ENCODE data around the gene LYPD8.
"Not testable (repeated sequence)": the region's sequence is repeated elsewhere in the genome, so short reads cannot be mapped to it uniquely, and the experiment has no call there.

LYPD8 gene

GRCh38 chr1:248789337-248789736, 33.8 kb upstream of the LYPD8 start:
- not testable (repeated sequence) for H3K27me3 ChIP-seq (ENCODE audit: control insufficient read depth, insufficient read depth, low read length); H3K4me3 ChIP-seq (ENCODE audit: low read depth, low read length)
- H3K9me3 ChIP-seq (ENCODE audit: control insufficient read depth, insufficient read depth, low read depth, low read length): peaks cover 62% of the 10 kb centered on the region; the same call in 1 of the 2 replicates

GRCh38 chr1:248788327-248788726, 32.8 kb upstream of the LYPD8 start:
- Histone ChIP-seq H3K36me3 (ENCODE audit: control insufficient read depth, insufficient read depth, low read length) (no peaks in the 10 kb centered on the region), H3K27me3 (ENCODE audit: control insufficient read depth, insufficient read depth, low read length) (no peaks in the 10 kb centered on the region; the same call in 1 of the 2 replicates), H3K4me3 (ENCODE audit: low read depth, low read length) (no peak overlapping the region), H3K27ac (ENCODE audit: low read depth, low read length) (no peak overlapping the region), H3K4me1 (ENCODE audit: control insufficient read depth, insufficient read depth, low read length) (no peaks in the 10 kb centered on the region), H3K9ac (ENCODE audit: low read length) (no peak overlapping the region), H3K9me3 (ENCODE audit: control insufficient read depth, insufficient read depth, low read depth, low read length) (peaks cover 67% of the 10 kb centered on the region; the same call in 1 of the 2 replicates)

More at GRCh38 chr1:248789337-248789736, 33.8 kb upstream of the LYPD8 start:
- H3K36me3 ChIP-seq (ENCODE audit: control insufficient read depth, insufficient read depth, low read length); H3K4me1 ChIP-seq (ENCODE audit: control insufficient read depth, insufficient read depth, low read length); H3K9ac ChIP-seq (ENCODE audit: low read length); H3K27ac ChIP-seq (ENCODE audit: low read depth, low read length): not testable (repeated sequence)

- Histone ChIP-seq H3K4me1 (ENCODE audit: control insufficient read depth, insufficient read depth, low read length) (no peaks in the 10 kb centered on the region), H3K9me3 (ENCODE audit: control insufficient read depth, insufficient read depth, low read depth, low read length) (peaks cover 70% of the 10 kb centered on the region; the same call in 1 of the 2 replicates), H3K27ac (ENCODE audit: low read depth, low read length) (no peak overlapping the region), H3K36me3 (ENCODE audit: control insufficient read depth, insufficient read depth, low read length) (no peaks in the 10 kb centered on the region), H3K4me3 (ENCODE audit: low read depth, low read length) (no peak overlapping the region), H3K27me3 (ENCODE audit: control insufficient read depth, insufficient read depth, low read length) (no peaks in the 10 kb centered on the region; the same call in 1 of the 2 replicates), H3K9ac (ENCODE audit: low read length) (no peak overlapping the region)
These were observed 31.9 kb upstream of the LYPD8 start for GRCh38 chr1:248787430-248787829.

GRCh38 chr1:248786156-248786555, 30.6 kb upstream of the LYPD8 start:
- H3K9ac ChIP-seq (ENCODE audit: low read length): no peak overlapping the region
- H3K9me3 ChIP-seq (ENCODE audit: control insufficient read depth, insufficient read depth, low read depth, low read length): peaks cover 70% of the 10 kb centered on the region; the same call in 1 of the 2 replicates
- H3K27me3 ChIP-seq (ENCODE audit: control insufficient read depth, insufficient read depth, low read length): no peaks in the 10 kb centered on the region; the same call in 1 of the 2 replicates
- H3K4me1 ChIP-seq (ENCODE audit: control insufficient read depth, insufficient read depth, low read length): no peaks in the 10 kb centered on the region
- no peak overlapping the region for H3K4me3 ChIP-seq (ENCODE audit: low read depth, low read length)
- H3K36me3 ChIP-seq (ENCODE audit: control insufficient read depth, insufficient read depth, low read length): no peaks in the 10 kb centered on the region
- H3K27ac ChIP-seq (ENCODE audit: low read depth, low read length): no peak overlapping the region

GRCh38 chr1:248783367-248783766, 27.8 kb upstream of the LYPD8 start:
- Histone ChIP-seq H3K4me1 (ENCODE audit: control insufficient read depth, insufficient read depth, low read length) (no peaks in the 10 kb centered on the region), H3K9me3 (ENCODE audit: control insufficient read depth, insufficient read depth, low read depth, low read length) (peaks cover 71% of the 10 kb centered on the region; the same call in 1 of the 2 replicates), H3K27me3 (ENCODE audit: control insufficient read depth, insufficient read depth, low read length) (no peaks in the 10 kb centered on the region; the same call in 1 of the 2 replicates), H3K27ac (ENCODE audit: low read depth, low read length) (no peak overlapping the region), H3K4me3 (ENCODE audit: low read depth, low read length) (no peak overlapping the region), H3K9ac (ENCODE audit: low read length) (no peak overlapping the region), H3K36me3 (ENCODE audit: control insufficient read depth, insufficient read depth, low read length) (no peaks in the 10 kb centered on the region)

- H3K27me3 ChIP-seq (ENCODE audit: control insufficient read depth, insufficient read depth, low read length): no peaks in the 10 kb centered on the region; the same call in 1 of the 2 replicates
- H3K9ac ChIP-seq (ENCODE audit: low read length): no peak overlapping the region
- H3K4me1 ChIP-seq (ENCODE audit: control insufficient read depth, insufficient read depth, low read length): no peaks in the 10 kb centered on the region
- H3K9me3 ChIP-seq (ENCODE audit: control insufficient read depth, insufficient read depth, low read depth, low read length): peaks cover 71% of the 10 kb centered on the region; the same call in 1 of the 2 replicates
- no peak overlapping the region for H3K4me3 ChIP-seq (ENCODE audit: low read depth, low read length)
- no peak overlapping the region for H3K27ac ChIP-seq (ENCODE audit: low read depth, low read length)
- no peaks in the 10 kb centered on the region for H3K36me3 ChIP-seq (ENCODE audit: control insufficient read depth, insufficient read depth, low read length)
These were observed 27.0 kb upstream of the LYPD8 start for GRCh38 chr1:248782416-248783141.

- Histone ChIP-seq H3K4me3 (ENCODE audit: low read depth, low read length) (no peak overlapping the region), H3K27me3 (ENCODE audit: control insufficient read depth, insufficient read depth, low read length) (no peaks in the 10 kb centered on the region; the same call in 1 of the 2 replicates)
These were observed 23.8 kb upstream of the LYPD8 start for GRCh38 chr1:248779350-248779749.

GRCh38 chr1:248778906-248779305, 23.3 kb upstream of the LYPD8 start:
- H3K4me1 ChIP-seq (ENCODE audit: control insufficient read depth, insufficient read depth, low read length): no peaks in the 10 kb centered on the region
- no peaks in the 10 kb centered on the region for H3K36me3 ChIP-seq (ENCODE audit: control insufficient read depth, insufficient read depth, low read length)
- peaks cover 73% of the 10 kb centered on the region; the same call in 1 of the 2 replicates for H3K9me3 ChIP-seq (ENCODE audit: control insufficient read depth, insufficient read depth, low read depth, low read length)
- H3K27ac ChIP-seq (ENCODE audit: low read depth, low read length): no peak overlapping the region
- H3K9ac ChIP-seq (ENCODE audit: low read length): no peak overlapping the region
- no peaks in the 10 kb centered on the region for H3K27me3 ChIP-seq (ENCODE audit: control insufficient read depth, insufficient read depth, low read length)
- no peak overlapping the region for H3K4me3 ChIP-seq (ENCODE audit: low read depth, low read length)

More at GRCh38 chr1:248779350-248779749, 23.8 kb upstream of the LYPD8 start:
- H3K27ac ChIP-seq (ENCODE audit: low read depth, low read length): no peak overlapping the region
- no peaks in the 10 kb centered on the region for H3K4me1 ChIP-seq (ENCODE audit: control insufficient read depth, insufficient read depth, low read length)
- no peak overlapping the region for H3K9ac ChIP-seq (ENCODE audit: low read length)
- H3K36me3 ChIP-seq (ENCODE audit: control insufficient read depth, insufficient read depth, low read length): no peaks in the 10 kb centered on the region
- H3K9me3 ChIP-seq (ENCODE audit: control insufficient read depth, insufficient read depth, low read depth, low read length): peaks cover 76% of the 10 kb centered on the region; the same call in 1 of the 2 replicates

GRCh38 chr1:248776991-248777390, 21.4 kb upstream of the LYPD8 start:
- no peak overlapping the region for H3K9ac ChIP-seq (ENCODE audit: low read length)
- no peaks in the 10 kb centered on the region for H3K36me3 ChIP-seq (ENCODE audit: control insufficient read depth, insufficient read depth, low read length)
- H3K27ac ChIP-seq (ENCODE audit: low read depth, low read length): no peak overlapping the region
- H3K4me1 ChIP-seq (ENCODE audit: control insufficient read depth, insufficient read depth, low read length): no peaks in the 10 kb centered on the region
- no peak overlapping the region for H3K4me3 ChIP-seq (ENCODE audit: low read depth, low read length)
- H3K9me3 ChIP-seq (ENCODE audit: control insufficient read depth, insufficient read depth, low read depth, low read length): peaks cover 62% of the 10 kb centered on the region; the same call in 1 of the 2 replicates
- no peaks in the 10 kb centered on the region; the same call in 1 of the 2 replicates for H3K27me3 ChIP-seq (ENCODE audit: control insufficient read depth, insufficient read depth, low read length)

- no peaks in the 10 kb centered on the region; the same call in 1 of the 2 replicates for H3K27me3 ChIP-seq (ENCODE audit: control insufficient read depth, insufficient read depth, low read length)
- peaks cover 52% of the 10 kb centered on the region; the same call in 1 of the 2 replicates for H3K9me3 ChIP-seq (ENCODE audit: control insufficient read depth, insufficient read depth, low read depth, low read length)
- no peaks in the 10 kb centered on the region for H3K4me1 ChIP-seq (ENCODE audit: control insufficient read depth, insufficient read depth, low read length)
- H3K27ac ChIP-seq (ENCODE audit: low read depth, low read length): no peak overlapping the region
- no peak overlapping the region for H3K4me3 ChIP-seq (ENCODE audit: low read depth, low read length)
- H3K36me3 ChIP-seq (ENCODE audit: control insufficient read depth, insufficient read depth, low read length): no peaks in the 10 kb centered on the region
- no peak overlapping the region for H3K9ac ChIP-seq (ENCODE audit: low read length)
These were observed 19.9 kb upstream of the LYPD8 start for GRCh38 chr1:248775441-248775840.

GRCh38 chr1:248759644-248760043, 4.1 kb upstream of the LYPD8 start:
- no peak overlapping the region for H3K4me3 ChIP-seq (ENCODE audit: low read depth, low read length)
- H3K27ac ChIP-seq (ENCODE audit: low read depth, low read length): no peak overlapping the region
- H3K4me1 ChIP-seq (ENCODE audit: control insufficient read depth, insufficient read depth, low read length): no peaks in the 10 kb centered on the region
- H3K27me3 ChIP-seq (ENCODE audit: control insufficient read depth, insufficient read depth, low read length): no peaks in the 10 kb centered on the region
- peaks cover 53% of the 10 kb centered on the region for H3K9me3 ChIP-seq (ENCODE audit: control insufficient read depth, insufficient read depth, low read depth, low read length)
- H3K36me3 ChIP-seq (ENCODE audit: control insufficient read depth, insufficient read depth, low read length): no peaks in the 10 kb centered on the region
- no peak overlapping the region for H3K9ac ChIP-seq (ENCODE audit: low read length)

Measured in HUES6 (cell line).